ENCODE data around the gene APCDD1L.

- TF ChIP-seq POLR2AphosphoS5 (IDR thresholded peaks at IDR 0.05; ENCODE audit: low read depth, low read length) (no peak), SIN3A (IDR thresholded peaks at IDR 0.05; ENCODE audit: borderline replicate concordance, insufficient read depth, low read length) (no peak)
Observed at GRCh38 chr20:58531063-58531462, 15.9 kb upstream of the APCDD1L start.

All from PFSK-1 (cell line).